Pancreas (tissue), 10 donors: ENCODE measurements around the gene GFY. TPM values are rescaled to one million over a fixed set of nuclear protein-coding genes. Genes with fewer than 3 reads are reported as not detected.

Source experiments
- ATAC-seq, 4 donors: fragments of 200-7000 bp; cut with Tn5 transposase; one replicate each; pipeline versions ENCODE4 v1.8.0 to v1.9.1; 2020; ENCODE audit warnings: mild to moderate bottlenecking in 4 of 4, moderate library complexity in 4 of 4
- DNase-seq, 6 donors: peaks; one replicate each; pipeline ENCODE4 v3.0.0-alpha.2; 2020
- FAIRE-seq: peaks from 2 replicates; lab custom pipeline; 2012; peaks lifted over from hg19 to GRCh38; lab: Jason Lieb, UNC
- H3K27ac ChIP-seq, 4 donors: fragments of 200-600 bp; sonication (generic); 1 replicate in 3 of 4; 2 replicates in 1 of 4; pipeline versions ENCODE4 v1.5.0 to v1.8.0; 2020
- H3K27me3 ChIP-seq, 4 donors: fragments of 200-600 bp; one replicate each; pipeline ENCODE4 v1.8.0; 2021
- H3K36me3 ChIP-seq, 3 donors: fragments of 200-600 bp; sonication (generic) in 1 of 3; one replicate each; pipeline versions ENCODE4 v1.5.0 to v1.8.0; 2020 to 2021
- H3K4me1 ChIP-seq, 3 donors: fragments of 200-600 bp; one replicate each; pipeline ENCODE4 v1.8.0; 2021
- H3K4me3 ChIP-seq, 4 donors: fragments of 200-600 bp; sonication (generic) in 2 of 4; one replicate each; pipeline versions ENCODE4 v1.5.0 to v1.8.0; 2020 to 2021
- H3K9me3 ChIP-seq, 4 donors: fragments of 200-600 bp; one replicate each; pipeline ENCODE4 v1.8.0; 2021
- CTCF ChIP-seq, 4 donors: fragments of 200-600 bp; sonication (generic) in 3 of 4; IDR thresholded peaks; one replicate each; pipeline versions ENCODE4 v1.5.0 to v1.8.0; 2021; ENCODE audit warnings: antibody characterized with exemption in 4 of 4
- WGBS, 2 donors: extraction: QIAGEN DNeasy Blood & Tissue Kit; methylation state at CpG; one replicate each; pipeline ENCODE4 v1.1.7; 2013; 5-methylcytosine and 5-hydroxymethylcytosine counted together
- intact Hi-C, 3 donors: fragments of 100-400 bp; cut with DNase I; formaldehyde crosslinking; loops; one replicate each; pipeline versions ENCODE4 v1.11.1 to v1.14.2; 2022
- polyA plus RNA-seq, 2 donors: library from polyadenylated mRNA; stranded (reverse); fragments of 200-250 nt; gene quantifications; one replicate each; pipeline ENCODE4 v1.2.3, GENCODE V29; 2013
- total RNA-seq, 6 donors: library from RNA; stranded (reverse); fragmentation: NEBNext Ultra II Directional in 4 of 6; extraction: Animal tissue kit (Norgen Biotek cat#: 25700) in 4 of 6; gene quantifications; one replicate each; pipeline versions ENCODE4 v1.2.1 to v1.2.4, GENCODE V29; 2021 to 2023
- donor health status: healthy with polysubstance abuse.
- donor health status: DM: no; HTN: no; CAD: no; lungs with moderate emphysema.
- donor health status: DM: no; HTN: no; CAD: no.
- donor health status: control.
- donor health status: control.
- donor health status: Bipolar disorder and iron deficiency.
- donor health status: DM: yes; HTN: yes; CAD: no.
- donor health status: DM: no; HTN: no; CAD: no.
- donor health status: DM: no; HTN: no; CAD: no.
- donor health status: DM: yes; HTN: yes; CAD: no.

GFY gene
- total RNA-seq (not detected), polyA plus RNA-seq (not detected)

GRCh38 chr19:49425178-49425577 lies at the start of gene GFY:
TSS of gene GFY (plus strand) at chr19:49425388. CDS start at chr19:49426431, 1,043 bp downstream.
- FAIRE-seq = no peak
- Histone ChIP-seq H3K36me3 (no peaks in the 10 kb centered on the region), H3K27ac (no peak within 1 kb of the TSS), H3K9me3 (no peaks in the 10 kb centered on the region), H3K4me1 (peaks cover 0 to 6% (median 0%) of the 10 kb centered on the region in 3 donors), H3K27me3 (peaks cover 0 to 51% (median 11%) of the 10 kb centered on the region in 4 donors), H3K4me3 (no peak within 1 kb of the TSS)
- no peak for DNase-seq
- intact Hi-C loops = no loop called here
- 33 to 40% methylated on average over 7 of the region's 7 CpGs for WGBS, 2 donors
- no peak for TF ChIP-seq CTCF (IDR thresholded peaks at IDR 0.05)
- ATAC-seq = no peak

GRCh38 chr19:49378512-49378911 lies 46.7 kb upstream of the GFY start:
- ATAC-seq (no peak), DNase-seq (no peak), FAIRE-seq (no peak)
- intact Hi-C loops = no loop called here
- H3K36me3 ChIP-seq = no peaks in the 10 kb centered on the region
- no peak for TF ChIP-seq CTCF (IDR thresholded peaks at IDR 0.05)
- 80 to 85% methylated on average over 3 of the region's 3 CpGs for WGBS, 2 donors
- no peak overlapping the region for H3K27ac ChIP-seq
- H3K9me3 ChIP-seq = no peaks in the 10 kb centered on the region
- no peak overlapping the region for H3K4me3 ChIP-seq
- H3K4me1 ChIP-seq = no peaks in the 10 kb centered on the region
- H3K27me3 ChIP-seq = no peaks in the 10 kb centered on the region

GRCh38 chr19:49380391-49380790 lies 44.8 kb upstream of the GFY start:
- TF ChIP-seq CTCF (IDR thresholded peaks at IDR 0.05) = no peak
- no peaks in the 10 kb centered on the region for H3K4me1 ChIP-seq
- H3K27me3 ChIP-seq = no peaks in the 10 kb centered on the region
- no peaks in the 10 kb centered on the region for H3K36me3 ChIP-seq
- DNase-seq (no peak), FAIRE-seq (no peak), ATAC-seq (no peak)
- no peaks in the 10 kb centered on the region for H3K9me3 ChIP-seq
- no peak overlapping the region for H3K4me3 ChIP-seq
- H3K27ac ChIP-seq = no peak overlapping the region
- 89 to 95% methylated on average over 3 of the region's 3 CpGs for WGBS, 2 donors
- intact Hi-C loops = no loop called here

- Histone ChIP-seq H3K4me3 (no peak overlapping the region), H3K9me3 (no peaks in the 10 kb centered on the region), H3K27me3 (no peaks in the 10 kb centered on the region), H3K27ac (no peak overlapping the region), H3K4me1 (no peaks in the 10 kb centered on the region), H3K36me3 (no peaks in the 10 kb centered on the region)
- no peak for ATAC-seq
- no peak for FAIRE-seq
- no peak for TF ChIP-seq CTCF (IDR thresholded peaks at IDR 0.05)
- no peak for DNase-seq
- 90 to 93% methylated on average over 5 of the region's 5 CpGs for WGBS, 2 donors
- intact Hi-C loops = no loop called here
These were observed 42.5 kb upstream of the GFY start for GRCh38 chr19:49382639-49383038.

GRCh38 chr19:49383599-49383998 lies 41.6 kb upstream of the GFY start:
- ATAC-seq (no peak), FAIRE-seq (no peak), DNase-seq (no peak)
- H3K27me3 ChIP-seq = no peaks in the 10 kb centered on the region
- no peaks in the 10 kb centered on the region for H3K4me1 ChIP-seq
- intact Hi-C loops = no loop called here
- no peak overlapping the region for H3K27ac ChIP-seq
- TF ChIP-seq CTCF (IDR thresholded peaks at IDR 0.05) = no peak
- no peaks in the 10 kb centered on the region for H3K9me3 ChIP-seq
- H3K36me3 ChIP-seq = no peaks in the 10 kb centered on the region
- 38 to 58% methylated on average over 1 of the region's 1 CpG for WGBS, 2 donors
- H3K4me3 ChIP-seq = no peak overlapping the region
